Right lobe of liver (tissue), 6 donors: ENCODE results near the gene PRTFDC1. TPM values are rescaled to one million over a fixed set of nuclear protein-coding genes. Genes with fewer than 3 reads are reported as not detected.

Source experiments
- ATAC-seq, 4 donors: fragments of 200-7000 bp; cut with Tn5 transposase; one replicate each; pipeline ENCODE4 v1.9.1; 2020; ENCODE audit warnings: mild to moderate bottlenecking in 4 of 4, moderate library complexity in 4 of 4
- DNase-seq, 3 donors: peaks; one replicate each; pipeline ENCODE4 v3.0.0-alpha.2; 2020
- H3K27ac ChIP-seq, 3 donors: fragments of 200-600 bp; one replicate each; pipeline ENCODE4 v1.8.0; 2022
- H3K27me3 ChIP-seq, 2 donors: fragments of 200-600 bp; one replicate each; pipeline ENCODE4 v1.8.0; 2022
- H3K36me3 ChIP-seq, 4 donors: fragments of 200-600 bp; sonication (generic) in 1 of 4; one replicate each; pipeline versions ENCODE4 v1.5.1 to v1.8.0; 2017 to 2022; ENCODE audit warnings: control low read depth in 1 of 4
- H3K4me1 ChIP-seq, 4 donors: fragments of 200-600 bp; sonication (generic) in 1 of 4; one replicate each; pipeline versions ENCODE4 v1.5.1 to v1.8.0; 2017 to 2022; ENCODE audit warnings: control low read depth in 1 of 4
- H3K4me3 ChIP-seq, 3 donors: fragments of 200-600 bp; one replicate each; pipeline ENCODE4 v1.8.0; 2022
- H3K9me3 ChIP-seq, 4 donors: fragments of 200-600 bp; sonication (generic) in 1 of 4; one replicate each; pipeline versions ENCODE4 v1.5.1 to v1.8.0; 2017 to 2022; ENCODE audit warnings: control low read depth in 1 of 4
- POLR2A ChIP-seq: fragments of 450-650 bp; IDR thresholded peaks from one replicate; pipeline ENCODE4 v1.6.1; 2017; ENCODE audit warnings: antibody characterized with exemption, mild to moderate bottlenecking
- WGBS: methylation state at CpG from one replicate; pipeline ENCODE4 v1.1.6; 2018; ENCODE audit warnings: low coverage, low lambda C conversion rate; ENCODE audit not compliant: insufficient coverage; ENCODE audit errors: missing lambda C conversion rate; 5-methylcytosine and 5-hydroxymethylcytosine counted together
- intact Hi-C, 2 donors: fragments of 100-400 bp; cut with DNase I; formaldehyde crosslinking; loops; one replicate each; pipeline versions ENCODE4 v1.11.2 to v1.14.1; 2022
- total RNA-seq, 6 experiments: library from RNA; depleted of rRNA in 2 of 6; stranded (reverse); fragments of >200 nt in 2 of 6; fragmentation: NEBNext Ultra II Directional in 3 of 6; extraction: Animal tissue kit (Norgen Biotek cat#: 25700) in 3 of 6; gene quantifications; one replicate each; pipeline versions ENCODE4 v1.1.0 to v1.2.4, GENCODE V29; 2016 to 2023
- TF ChIP-seq, protein P1 (sequence below), 4 donors: fragments of 200-600 bp in 3 of 4; fragments of 450-650 bp in 1 of 4; IDR thresholded peaks; one replicate each; pipeline versions ENCODE4 v1.5.1 to v1.8.0; 2016 to 2022; ENCODE audit warnings: antibody characterized with exemption in 4 of 4, mild to moderate bottlenecking in 2 of 4
- donor health status: DM: no; HTN: yes; CAD: no.
- donor health status: DM: no; HTN: no; CAD: no.
- donor health status: DM: no; HTN: no; CAD: no.
- donor health status: DM: no; HTN: yes; CAD: no.
- donor health status: DM: no; HTN: yes; CAD: no.

Gene PRTFDC1
- total RNA-seq, 6 experiments from 2014 or later = 0.76 to 3.5 (median 1.1) TPM; not detected in 1

- WGBS = 19% methylated on average over 1 of the region's 1 CpG
- intact Hi-C loops = no loop called here
- Histone ChIP-seq H3K9me3 (no peaks in the 10 kb centered on the region), H3K36me3 (no peaks in the 10 kb centered on the region), H3K4me3 (no peak overlapping the region), H3K27me3 (no peaks in the 10 kb centered on the region), H3K4me1 (no peaks in the 10 kb centered on the region), H3K27ac (no peak overlapping the region)
- no peak for ATAC-seq
- TF ChIP-seq, protein P1, sequence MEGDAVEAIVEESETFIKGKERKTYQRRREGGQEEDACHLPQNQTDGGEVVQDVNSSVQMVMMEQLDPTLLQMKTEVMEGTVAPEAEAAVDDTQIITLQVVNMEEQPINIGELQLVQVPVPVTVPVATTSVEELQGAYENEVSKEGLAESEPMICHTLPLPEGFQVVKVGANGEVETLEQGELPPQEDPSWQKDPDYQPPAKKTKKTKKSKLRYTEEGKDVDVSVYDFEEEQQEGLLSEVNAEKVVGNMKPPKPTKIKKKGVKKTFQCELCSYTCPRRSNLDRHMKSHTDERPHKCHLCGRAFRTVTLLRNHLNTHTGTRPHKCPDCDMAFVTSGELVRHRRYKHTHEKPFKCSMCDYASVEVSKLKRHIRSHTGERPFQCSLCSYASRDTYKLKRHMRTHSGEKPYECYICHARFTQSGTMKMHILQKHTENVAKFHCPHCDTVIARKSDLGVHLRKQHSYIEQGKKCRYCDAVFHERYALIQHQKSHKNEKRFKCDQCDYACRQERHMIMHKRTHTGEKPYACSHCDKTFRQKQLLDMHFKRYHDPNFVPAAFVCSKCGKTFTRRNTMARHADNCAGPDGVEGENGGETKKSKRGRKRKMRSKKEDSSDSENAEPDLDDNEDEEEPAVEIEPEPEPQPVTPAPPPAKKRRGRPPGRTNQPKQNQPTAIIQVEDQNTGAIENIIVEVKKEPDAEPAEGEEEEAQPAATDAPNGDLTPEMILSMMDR (IDR thresholded peaks at IDR 0.05) = no peak
- no peak for TF ChIP-seq POLR2A
- DNase-seq = no peak
These were observed 126.9 kb downstream of the PRTFDC1 start for GRCh38 chr10:24825551-24825950.

GRCh38 chr10:24824536-24824935 lies 127.9 kb downstream of the PRTFDC1 start:
- TF ChIP-seq, protein P1 (IDR thresholded peaks at IDR 0.05) = no peak
- TF ChIP-seq POLR2A = no peak
- intact Hi-C loops = no loop called here
- DNase-seq (no peak), ATAC-seq (no peak)
- Histone ChIP-seq H3K4me1 (no peaks in the 10 kb centered on the region), H3K27ac (no peak overlapping the region), H3K4me3 (no peak overlapping the region), H3K36me3 (no peaks in the 10 kb centered on the region), H3K27me3 (no peaks in the 10 kb centered on the region), H3K9me3 (no peaks in the 10 kb centered on the region)
- 53% methylated on average over 2 of the region's 2 CpGs for WGBS

GRCh38 chr10:24824124-24824523 lies 128.3 kb downstream of the PRTFDC1 start:
- no peak for ATAC-seq
- TF ChIP-seq, protein P1 (IDR thresholded peaks at IDR 0.05) = no peak
- TF ChIP-seq POLR2A = no peak
- H3K4me1 ChIP-seq = no peaks in the 10 kb centered on the region

GRCh38 chr10:24822590-24822989 lies 129.8 kb downstream of the PRTFDC1 start:
- ATAC-seq = no peak
- Histone ChIP-seq H3K4me3 (no peak overlapping the region), H3K36me3 (no peaks in the 10 kb centered on the region), H3K27ac (no peak overlapping the region), H3K27me3 (no peaks in the 10 kb centered on the region), H3K9me3 (no peaks in the 10 kb centered on the region), H3K4me1 (no peaks in the 10 kb centered on the region)
- TF ChIP-seq POLR2A = no peak
- TF ChIP-seq, protein P1 (IDR thresholded peaks at IDR 0.05) = no peak
- no peak for DNase-seq
- intact Hi-C loops = no loop called here
- WGBS = 65% methylated on average over 2 of the region's 2 CpGs

More at GRCh38 chr10:24824124-24824523, 128.3 kb downstream of the PRTFDC1 start:
- H3K9me3 ChIP-seq = no peaks in the 10 kb centered on the region
- no peaks in the 10 kb centered on the region for H3K36me3 ChIP-seq
- H3K27me3 ChIP-seq = no peaks in the 10 kb centered on the region
- no peak overlapping the region for H3K4me3 ChIP-seq
- H3K27ac ChIP-seq = no peak overlapping the region
- intact Hi-C loops = no loop called here
- no peak for DNase-seq

DNA sequence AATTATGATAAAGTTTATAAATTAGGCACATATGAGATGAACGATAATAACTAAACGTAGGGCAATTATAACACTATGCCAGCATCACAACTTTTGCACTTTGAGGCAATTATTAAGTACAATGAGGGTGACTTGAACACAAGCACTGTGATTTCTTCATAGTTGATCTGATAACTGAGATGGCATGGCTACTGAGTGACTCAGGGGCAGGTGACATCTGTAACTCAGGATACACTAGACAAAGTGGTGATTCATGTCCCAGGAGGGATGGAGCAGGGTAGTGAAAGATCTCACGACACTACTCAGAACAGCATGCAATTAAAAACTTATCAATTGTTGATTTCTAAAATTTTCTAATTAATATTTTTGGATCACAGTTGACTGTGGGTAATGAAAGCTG lies 130.4 kb downstream of the PRTFDC1 start:
- no peak for DNase-seq
- intact Hi-C loops = no loop called here
- no peak for TF ChIP-seq POLR2A
- TF ChIP-seq, protein P1 (IDR thresholded peaks at IDR 0.05) = no peak
- Histone ChIP-seq H3K27ac (no peak overlapping the region), H3K4me3 (no peak overlapping the region), H3K27me3 (no peaks in the 10 kb centered on the region), H3K4me1 (no peaks in the 10 kb centered on the region), H3K36me3 (no peaks in the 10 kb centered on the region), H3K9me3 (no peaks in the 10 kb centered on the region)
- peak in 1 of 4 donors; percentile 58 for ATAC-seq
- 64% methylated on average over 2 of the region's 3 CpGs for WGBS
